Activated CD4-positive, alpha-beta memory T cell treated with anti-CD3 and anti-CD28 coated beads, Interleukin-2, amount 10 ng/mL, durations not matched to agents 7 days and 5 days (primary cell): ENCODE data around the gene DGKQ. TPM values are rescaled to one million over a fixed set of nuclear protein-coding genes. Genes with fewer than 3 reads are reported as not detected.

Source experiments
- CTCF ChIA-PET: fragments of 350-600 bp; sonication (Branson Sonifier 250); formaldehyde crosslinking; loops from one replicate; lab custom pipeline; 2021; ENCODE audit warnings: antibody characterized with exemption, inconsistent platforms; lab: Charles Lee
- POLR2A ChIA-PET: fragments of 350-600 bp; sonication (Branson Sonifier 250); formaldehyde crosslinking; loops from one replicate; lab custom pipeline; 2021; ENCODE audit warnings: antibody characterized with exemption; lab: Charles Lee
- DNase-seq: peaks from one replicate; pipeline ENCODE4 v3.0.0-alpha.2; 2020
- H3K27ac Mint-ChIP-seq: one replicate; pipeline ENCODE4 v1.8.0; 2021; ENCODE audit warnings: mild to moderate bottlenecking, mixed read lengths
- H3K27me3 Mint-ChIP-seq: one replicate; pipeline ENCODE4 v1.8.0; 2021; ENCODE audit warnings: mixed read lengths
- H3K36me3 Mint-ChIP-seq: one replicate; pipeline ENCODE4 v1.8.0; 2021; ENCODE audit warnings: low read depth, mixed read lengths
- H3K4me1 Mint-ChIP-seq: one replicate; pipeline ENCODE4 v1.8.0; 2021; ENCODE audit warnings: mixed read lengths
- H3K4me3 Mint-ChIP-seq: one replicate; pipeline ENCODE4 v1.8.0; 2021; ENCODE audit warnings: mild to moderate bottlenecking, mixed read lengths
- H3K9me3 Mint-ChIP-seq: one replicate; pipeline ENCODE4 v1.8.0; 2021; ENCODE audit warnings: mixed read lengths
- total RNA-seq, 2 experiments: library from RNA; stranded (reverse); gene quantifications; one replicate each; pipeline ENCODE4 v1.2.3, GENCODE V29; 2021

Gene DGKQ
- total RNA-seq, 2 experiments from 2014 or later: 13.8 to 14.7 TPM

DNA sequence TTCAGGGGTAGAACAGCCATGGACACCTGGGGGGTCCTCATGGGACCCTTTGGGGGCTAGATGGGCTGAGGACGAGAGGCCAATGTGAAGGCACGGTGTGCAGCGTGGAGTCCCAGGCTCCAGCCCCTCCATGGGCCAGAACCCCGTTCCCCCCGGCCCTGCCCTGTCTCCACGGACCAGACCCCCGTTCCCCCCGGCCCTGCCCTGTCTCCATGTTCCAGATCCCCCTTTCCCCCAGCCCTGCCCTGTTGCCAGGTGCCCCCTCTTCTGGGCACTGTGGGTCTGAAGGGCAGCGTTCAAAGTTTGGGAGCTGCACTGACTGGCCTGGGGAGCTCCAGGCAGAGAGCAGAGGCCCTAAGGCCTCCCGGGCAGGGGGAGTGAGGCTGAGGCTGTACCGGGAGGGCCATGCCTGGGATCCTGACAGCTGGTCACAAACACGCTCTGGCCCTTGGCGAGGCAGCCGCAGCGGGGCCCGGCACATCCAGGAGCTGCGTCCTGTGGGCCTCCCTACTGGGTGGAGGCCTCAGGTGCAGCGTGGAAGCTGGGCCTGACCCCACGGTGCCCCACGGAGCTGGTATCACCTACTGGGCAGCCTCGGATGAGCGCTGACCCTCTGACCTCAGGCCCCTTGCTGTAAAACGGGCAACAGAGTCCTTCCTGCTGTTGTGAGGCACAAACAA, 8.9 kb downstream of the DGKQ start:
- POLR2A ChIA-PET: no interaction called here
- H3K27me3 Mint-ChIP-seq: no peaks in the 10 kb centered on the region
- H3K4me1 Mint-ChIP-seq: no peaks in the 10 kb centered on the region
- H3K36me3 Mint-ChIP-seq: no peaks in the 10 kb centered on the region
- H3K9me3 Mint-ChIP-seq: no peaks in the 10 kb centered on the region
- no peak overlapping the region for H3K27ac Mint-ChIP-seq
- no peak overlapping the region for H3K4me3 Mint-ChIP-seq
- CTCF ChIA-PET: no interaction called here
- DNase-seq: no peak

DNA sequence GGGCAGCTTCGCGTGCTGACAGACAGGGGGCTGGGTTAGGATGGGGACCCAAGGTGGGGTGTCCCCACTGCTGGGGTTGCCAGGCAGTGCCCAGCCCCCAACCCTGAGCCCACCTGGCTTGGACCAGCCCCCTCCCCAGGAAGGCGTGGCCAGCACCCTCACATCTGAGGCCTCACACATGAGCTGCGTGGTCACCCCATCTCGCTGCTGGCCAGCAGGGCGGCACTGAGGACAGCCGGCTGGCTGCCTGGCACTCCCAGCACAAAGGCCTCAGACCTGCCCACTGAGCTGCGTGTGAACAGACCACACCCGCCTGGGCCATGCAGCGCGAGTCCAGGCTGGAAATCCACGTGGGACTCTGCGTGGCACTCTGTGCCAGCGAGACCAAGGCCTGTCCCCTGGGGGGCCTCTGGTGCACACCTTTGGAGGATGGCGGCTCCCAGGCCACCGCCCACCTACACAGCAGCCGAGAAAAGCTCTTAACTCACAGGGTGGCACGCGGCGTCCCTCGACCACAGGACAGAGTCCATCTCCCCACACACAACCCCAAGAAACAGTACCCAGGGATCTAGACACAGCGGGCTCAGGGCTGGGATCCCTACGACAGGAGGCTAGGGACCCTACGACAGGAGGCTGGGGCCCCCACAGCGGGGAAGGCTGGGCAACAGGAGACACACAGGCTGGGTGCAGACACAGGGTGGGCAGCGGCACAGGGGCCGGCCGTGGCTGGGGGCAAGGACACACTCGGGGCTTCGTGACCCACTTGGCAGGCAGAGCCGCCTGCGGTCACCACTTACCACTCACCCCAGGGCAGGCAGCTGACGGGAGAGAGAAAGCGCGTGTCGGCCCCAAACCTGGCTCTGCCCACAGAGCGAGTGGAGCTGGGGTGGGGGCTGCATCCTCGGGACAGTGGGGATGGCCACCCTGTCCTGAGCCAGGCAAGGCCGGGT, 9.8 kb downstream of the DGKQ start:
- Mint-ChIP-seq H3K4me1 (no peaks in the 10 kb centered on the region), H3K36me3 (no peaks in the 10 kb centered on the region), H3K27me3 (no peaks in the 10 kb centered on the region), H3K27ac (no peak overlapping the region), H3K4me3 (no peak overlapping the region), H3K9me3 (no peaks in the 10 kb centered on the region)
- ChIA-PET POLR2A (interaction anchor here (1.1 to 1.3 kb wide), 3 partner anchors 10 to 33 kb away, joined by 3 to 4 read pairs (median 4); partner anchors contain the start of genes DGKQ, GAK and TMEM175), CTCF (no interaction called here)
- no peak for DNase-seq

DNA sequence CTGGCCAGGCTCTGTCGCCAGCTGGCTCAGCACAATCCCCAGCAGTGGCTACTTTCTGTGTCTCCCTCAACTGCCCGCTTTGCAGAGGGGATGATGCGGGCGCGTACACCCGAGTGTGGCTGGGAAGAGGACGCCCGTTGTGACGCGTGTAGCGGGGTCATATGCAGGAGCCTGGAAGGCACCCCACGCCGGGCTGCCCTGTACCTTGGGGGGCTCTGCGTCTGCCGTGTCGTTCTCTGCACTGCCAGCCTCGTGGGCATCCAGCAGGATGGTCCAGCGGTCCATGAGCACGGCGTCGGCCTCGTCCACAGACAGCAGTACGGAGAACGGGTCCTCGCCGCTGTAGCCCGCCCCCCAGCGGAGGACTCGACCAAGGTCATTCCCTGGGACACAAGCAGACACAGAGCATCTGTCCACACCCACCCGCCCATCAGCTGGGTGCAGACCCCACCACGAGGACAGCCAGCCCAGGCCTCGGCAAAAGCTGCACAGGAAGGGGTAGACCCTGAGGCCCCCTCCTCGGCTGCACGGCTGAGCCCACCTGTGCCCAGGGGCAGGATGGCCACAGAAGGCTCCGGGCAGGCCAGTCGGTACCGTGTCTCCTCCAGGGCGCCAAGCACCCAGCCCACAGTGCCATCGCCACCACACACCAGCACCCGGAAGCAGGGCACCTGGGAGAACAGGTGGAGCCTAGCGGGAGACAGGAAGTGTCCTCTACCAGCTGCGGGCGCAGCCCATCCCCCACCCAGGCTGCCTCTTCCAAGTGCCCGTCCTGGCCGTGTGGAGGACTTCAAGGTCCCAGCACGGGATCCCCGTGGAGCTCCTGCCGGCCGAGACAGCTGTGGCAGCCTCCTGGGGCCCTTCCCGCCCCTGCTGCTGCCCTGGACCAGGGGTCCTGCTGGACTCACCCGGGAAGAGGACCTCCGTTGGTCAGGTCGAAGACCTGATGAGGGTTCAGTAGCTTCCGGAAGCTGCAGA, 10.8 kb downstream of the DGKQ start:
- no peak overlapping the region for H3K27ac Mint-ChIP-seq
- H3K4me1 Mint-ChIP-seq: no peaks in the 10 kb centered on the region
- H3K9me3 Mint-ChIP-seq: no peaks in the 10 kb centered on the region
- H3K4me3 Mint-ChIP-seq: no peak overlapping the region
- no peak for DNase-seq
- CTCF ChIA-PET: no interaction called here
- POLR2A ChIA-PET: interaction anchor here (1.0 to 1.3 kb wide), 4 partner anchors 11 to 32 kb away, joined by 3 to 4 read pairs (median 4); partner anchors contain the start of genes DGKQ, GAK and TMEM175
- H3K27me3 Mint-ChIP-seq: no peaks in the 10 kb centered on the region
- no peaks in the 10 kb centered on the region for H3K36me3 Mint-ChIP-seq

DNA sequence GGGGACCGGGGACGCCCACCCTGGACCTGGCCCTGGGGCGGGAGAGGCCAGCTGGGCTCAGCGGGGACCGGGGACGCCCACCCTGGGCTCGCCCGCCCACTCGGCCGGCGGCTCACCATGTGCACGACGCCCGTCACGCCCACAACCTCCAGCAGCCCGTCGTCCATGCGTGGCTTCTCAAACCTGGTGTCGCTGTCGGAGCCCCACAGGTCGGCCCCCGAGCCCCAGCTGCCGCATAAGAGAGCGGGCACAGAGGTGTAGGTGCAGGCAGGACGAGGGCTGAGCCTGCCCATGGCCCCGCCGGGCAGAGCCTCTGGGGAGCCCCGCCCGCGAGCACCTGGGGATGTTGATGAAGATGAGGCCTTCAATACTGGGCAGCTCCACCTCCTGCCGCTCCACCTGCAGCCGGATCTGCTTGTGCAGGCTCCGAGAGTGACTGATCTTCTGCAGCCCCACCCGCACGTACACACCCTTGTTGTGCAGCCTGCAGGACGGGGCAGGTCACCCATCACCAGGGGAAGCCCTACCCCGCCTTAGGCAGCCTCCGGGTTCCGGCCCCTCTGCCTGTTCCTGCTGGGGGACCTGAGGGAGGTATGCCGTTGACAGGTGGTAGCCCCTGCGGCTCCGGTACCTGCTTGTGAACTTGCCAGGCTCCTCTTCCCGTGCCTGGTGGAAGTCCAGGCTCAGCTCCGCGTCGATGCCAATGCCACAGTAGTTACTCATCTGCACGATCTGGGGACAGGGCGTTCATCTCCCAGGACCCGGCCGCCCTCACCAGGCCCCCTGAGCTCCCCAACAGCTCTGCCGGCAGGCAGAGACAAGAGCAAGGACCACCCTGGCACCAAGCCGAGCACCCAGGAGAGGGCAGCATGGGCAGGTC, 11.8 kb downstream of the DGKQ start:
- H3K27ac Mint-ChIP-seq: no peak overlapping the region
- H3K36me3 Mint-ChIP-seq: no peaks in the 10 kb centered on the region
- DNase-seq: no peak
- ChIA-PET CTCF (no interaction called here), POLR2A (interaction anchor here (1.0 kb wide), 1 partner anchor 22 kb away, joined by 3 read pairs; no protein-coding TSS in a partner anchor)
- H3K27me3 Mint-ChIP-seq: no peaks in the 10 kb centered on the region
- no peak overlapping the region for H3K4me3 Mint-ChIP-seq
- H3K9me3 Mint-ChIP-seq: no peaks in the 10 kb centered on the region
- no peaks in the 10 kb centered on the region for H3K4me1 Mint-ChIP-seq

- POLR2A ChIA-PET: no interaction called here
- Mint-ChIP-seq H3K27me3 (no peaks in the 10 kb centered on the region), H3K4me1 (no peaks in the 10 kb centered on the region), H3K36me3 (no peaks in the 10 kb centered on the region), H3K27ac (no peak overlapping the region), H3K9me3 (no peaks in the 10 kb centered on the region), H3K4me3 (no peak overlapping the region)
- no peak for DNase-seq
- CTCF ChIA-PET: no interaction called here
Observed at GRCh38 chr4:960636-961350, 12.6 kb downstream of the DGKQ start.

- Mint-ChIP-seq H3K4me1 (no peaks in the 10 kb centered on the region), H3K9me3 (no peaks in the 10 kb centered on the region), H3K27ac (no peak overlapping the region), H3K4me3 (no peak overlapping the region), H3K27me3 (no peaks in the 10 kb centered on the region), H3K36me3 (no peaks in the 10 kb centered on the region)
- CTCF ChIA-PET: no interaction called here
- DNase-seq: no peak
- POLR2A ChIA-PET: no interaction called here
Observed at GRCh38 chr4:960140-960635, 13.2 kb downstream of the DGKQ start.

DNA sequence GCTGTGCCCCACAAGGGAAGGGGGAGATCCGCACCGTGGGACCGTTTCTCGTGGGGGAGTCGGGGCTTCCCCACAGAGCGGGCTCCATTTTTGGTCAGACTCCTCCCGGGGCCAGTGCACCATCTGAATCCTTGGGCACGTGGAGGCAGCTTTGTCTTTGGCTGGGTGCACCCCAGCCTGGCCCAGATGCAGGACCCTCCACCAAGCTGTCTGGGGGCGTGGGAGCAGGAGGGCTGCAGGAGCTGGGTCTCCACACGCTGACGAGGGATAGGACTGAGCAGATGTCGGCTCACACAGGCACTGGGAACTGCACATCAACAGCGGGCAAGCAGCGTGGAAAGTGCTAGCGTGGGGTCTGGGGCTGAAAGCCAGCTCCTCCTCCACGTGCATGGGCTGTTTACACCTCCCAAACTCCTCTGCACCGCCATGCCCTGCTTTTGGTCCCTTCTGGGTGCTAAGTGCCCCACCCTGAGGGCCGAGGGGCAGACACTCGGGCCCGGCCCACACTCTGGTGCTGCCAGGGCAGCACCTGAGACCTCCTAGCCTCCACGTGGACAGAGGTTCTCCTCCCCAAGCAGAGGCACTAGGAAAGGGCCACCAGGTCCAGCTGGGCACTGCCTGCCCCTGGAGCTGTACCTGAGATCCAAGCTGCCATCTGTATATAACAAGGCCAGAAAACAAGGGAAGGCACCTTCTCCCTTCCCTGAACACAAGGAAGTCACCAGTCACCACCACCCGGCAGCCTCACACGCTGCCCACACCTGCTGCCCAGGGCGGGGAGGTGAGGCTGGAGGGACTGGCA, 13.8 kb downstream of the DGKQ start:
- no peak overlapping the region for H3K27ac Mint-ChIP-seq
- H3K4me3 Mint-ChIP-seq: no peak overlapping the region
- H3K36me3 Mint-ChIP-seq: no peaks in the 10 kb centered on the region
- H3K9me3 Mint-ChIP-seq: no peaks in the 10 kb centered on the region
- CTCF ChIA-PET: no interaction called here
- no peak for DNase-seq
- no peaks in the 10 kb centered on the region for H3K4me1 Mint-ChIP-seq
- H3K27me3 Mint-ChIP-seq: no peaks in the 10 kb centered on the region
- POLR2A ChIA-PET: no interaction called here

DNA sequence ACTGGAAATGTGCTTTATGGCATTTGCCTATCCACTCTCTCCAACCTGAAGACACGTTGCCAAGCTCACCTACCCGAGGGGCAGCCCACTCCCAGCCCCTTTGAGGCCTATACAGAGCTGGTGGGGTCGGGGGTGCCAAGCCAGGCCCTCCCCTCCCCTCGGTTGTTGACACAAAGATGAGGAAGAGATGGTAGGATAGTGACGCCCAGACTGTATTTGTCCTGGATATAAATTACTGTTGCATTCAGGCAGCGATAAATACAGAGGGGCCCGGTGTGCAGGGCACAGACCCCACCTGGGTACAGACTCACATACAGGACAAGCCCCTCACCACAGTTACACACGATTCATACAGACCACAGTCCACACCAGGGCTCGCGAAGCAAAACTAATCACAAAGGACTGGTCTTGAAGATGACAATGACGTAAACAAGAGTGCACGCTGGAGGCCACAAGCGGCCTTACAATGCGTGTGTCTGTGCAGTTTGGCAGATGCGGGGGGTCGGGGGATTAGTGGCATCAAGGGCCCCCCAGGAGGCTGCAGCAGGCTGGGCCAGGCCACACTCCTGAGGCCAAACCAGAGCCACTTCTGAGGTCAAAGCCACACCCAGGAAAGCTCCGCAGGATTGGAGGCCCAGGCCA, 14.6 kb downstream of the DGKQ start:
- H3K9me3 Mint-ChIP-seq: no peaks in the 10 kb centered on the region
- H3K4me3 Mint-ChIP-seq: no peak overlapping the region
- ChIA-PET CTCF (no interaction called here), POLR2A (no interaction called here)
- H3K36me3 Mint-ChIP-seq: no peaks in the 10 kb centered on the region
- H3K27me3 Mint-ChIP-seq: no peaks in the 10 kb centered on the region
- no peaks in the 10 kb centered on the region for H3K4me1 Mint-ChIP-seq
- no peak for DNase-seq
- no peak overlapping the region for H3K27ac Mint-ChIP-seq

GRCh38 chr4:958314-958665, 15.1 kb downstream of the DGKQ start:
- POLR2A ChIA-PET: no interaction called here
- no peak overlapping the region for H3K4me3 Mint-ChIP-seq
- no peak overlapping the region for H3K27ac Mint-ChIP-seq
- no peaks in the 10 kb centered on the region for H3K27me3 Mint-ChIP-seq
- no peaks in the 10 kb centered on the region for H3K9me3 Mint-ChIP-seq
- no peaks in the 10 kb centered on the region for H3K4me1 Mint-ChIP-seq
- no peak for DNase-seq
- CTCF ChIA-PET: no interaction called here
- H3K36me3 Mint-ChIP-seq: no peaks in the 10 kb centered on the region

- H3K9me3 Mint-ChIP-seq: no peaks in the 10 kb centered on the region
- H3K4me1 Mint-ChIP-seq: no peaks in the 10 kb centered on the region
- POLR2A ChIA-PET: no interaction called here
- no peak overlapping the region for H3K4me3 Mint-ChIP-seq
- CTCF ChIA-PET: no interaction called here
- no peak for DNase-seq
- no peaks in the 10 kb centered on the region for H3K27me3 Mint-ChIP-seq
- no peaks in the 10 kb centered on the region for H3K36me3 Mint-ChIP-seq
- no peak overlapping the region for H3K27ac Mint-ChIP-seq
Observed at GRCh38 chr4:957581-958313, 15.6 kb downstream of the DGKQ start.
